IPS DF 4.7 (cell line): Measurements from ENCODE around the gene SLC16A3.
"Not testable (repeated sequence)": the region's sequence is repeated elsewhere in the genome, so short reads cannot be mapped to it uniquely, and the experiment has no call there.

Source experiments
- DNase-seq: peaks from one replicate; pipeline ENCODE4 v3.0.0-alpha.2; 2013; ENCODE audit warnings: low spot score; ENCODE audit errors: extremely low read depth

SLC16A3 gene

DNA sequence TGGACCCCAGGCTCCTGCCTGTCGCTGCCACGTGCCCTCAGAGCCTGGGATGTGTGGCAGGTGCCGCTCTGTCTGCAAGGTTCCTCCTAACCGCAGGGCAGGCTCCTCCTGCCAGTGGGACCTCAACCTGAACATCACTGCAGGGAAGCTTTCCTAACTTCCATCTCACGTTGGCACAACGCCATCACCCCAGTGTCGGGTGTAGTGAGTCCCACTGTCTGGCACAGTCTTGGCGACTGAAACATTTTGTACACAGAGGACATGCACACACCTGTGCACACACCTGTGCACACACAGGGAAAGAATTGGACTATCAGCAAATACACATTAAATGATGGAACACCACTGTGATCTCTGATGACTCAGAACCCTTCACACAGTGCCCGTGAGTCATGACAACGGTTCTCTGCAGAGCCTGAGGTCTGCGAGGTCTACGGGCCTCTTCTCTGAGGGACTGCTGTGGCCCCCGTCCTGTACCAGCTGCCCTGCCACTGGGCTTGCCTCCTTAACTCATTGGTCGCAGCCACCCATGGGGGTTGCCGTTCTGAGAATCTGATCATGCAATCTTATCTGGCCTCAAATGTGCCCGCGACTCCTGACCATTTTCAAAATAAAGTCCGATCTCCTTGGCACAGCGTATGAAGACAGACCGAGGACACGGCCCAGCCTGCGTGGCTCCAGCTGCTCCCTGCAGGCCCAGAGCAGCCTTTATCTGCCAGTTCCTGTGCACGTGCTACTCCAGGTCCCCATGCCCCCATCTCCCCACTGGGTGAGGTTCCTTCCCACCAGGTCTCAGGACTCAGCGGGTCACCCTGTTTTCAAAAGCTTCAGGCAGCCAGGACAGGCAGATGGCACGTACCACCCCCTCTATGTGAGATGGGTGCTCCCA lies 23.8 kb upstream of the SLC16A3 start:
- no peak for DNase-seq

GRCh38 chr17:82205720-82206508 lies 22.9 kb upstream of the SLC16A3 start:
- peak; percentile 49 for DNase-seq

DNA sequence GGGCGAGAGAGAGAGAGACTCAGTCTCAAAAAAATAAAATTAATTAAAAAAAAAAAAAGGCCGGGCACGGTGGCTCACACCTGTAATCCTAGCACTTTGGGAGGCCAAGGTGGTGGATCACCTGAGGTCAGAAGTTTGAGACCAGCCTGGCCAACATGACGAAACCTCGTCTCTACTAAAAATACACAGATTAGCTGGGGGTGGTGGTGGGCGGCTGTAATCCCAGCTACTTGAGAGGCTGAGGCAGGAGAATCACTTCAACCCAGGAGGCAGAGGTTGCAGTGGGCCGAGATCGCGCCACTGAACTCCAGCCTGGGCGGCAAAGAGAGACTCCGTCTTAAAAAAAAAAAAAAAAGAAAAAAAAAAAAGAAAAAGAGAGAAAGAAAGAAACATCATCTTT lies 18.2 kb upstream of the SLC16A3 start:
- not testable (repeated sequence) for DNase-seq

- no peak for DNase-seq
Measured at GRCh38 chr17:82212331-82213250, 16.3 kb upstream of the SLC16A3 start, which contains the start of gene CCDC57. CCDC57 (minus strand) TSS chr17:82212842; CDS start chr17:82201944, 10,898 bp downstream.

DNA sequence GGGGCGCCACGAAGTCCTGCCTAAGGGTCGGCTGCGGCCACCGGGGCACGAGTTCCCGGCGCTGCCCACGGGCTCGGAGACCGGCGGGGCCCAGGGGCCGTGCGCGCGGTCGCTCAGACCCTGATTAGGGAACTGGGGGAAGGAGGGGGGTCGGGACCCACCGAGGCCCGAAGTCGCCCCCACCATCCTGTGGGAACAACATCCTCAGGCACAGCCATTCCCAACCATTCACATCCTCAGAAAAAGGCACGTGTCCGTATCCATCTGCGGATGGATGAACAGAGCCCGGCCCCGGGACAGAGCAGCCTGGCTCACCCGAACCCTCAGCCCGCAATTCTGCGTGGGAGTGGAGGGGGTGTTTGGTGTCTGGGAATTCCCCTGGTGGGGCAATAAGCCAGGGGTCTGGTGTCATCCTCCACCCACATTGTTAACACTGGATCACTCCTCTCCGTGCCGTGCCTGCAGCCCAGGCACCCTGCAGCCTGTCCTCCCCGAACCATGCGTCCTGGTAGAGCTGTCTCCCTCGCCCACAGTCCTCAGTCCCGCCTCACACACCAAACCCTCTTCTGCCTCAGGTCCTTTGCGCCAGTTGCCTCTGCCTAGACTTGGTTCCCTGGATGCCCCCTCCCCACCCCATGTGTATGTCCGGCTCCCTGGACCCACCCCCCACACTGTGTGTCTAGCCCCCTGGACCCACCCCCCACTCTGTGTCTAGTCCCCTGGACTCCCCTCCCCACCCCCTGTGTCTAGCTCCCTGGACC lies 15.4 kb upstream of the SLC16A3 start:
- no peak for DNase-seq

DNA sequence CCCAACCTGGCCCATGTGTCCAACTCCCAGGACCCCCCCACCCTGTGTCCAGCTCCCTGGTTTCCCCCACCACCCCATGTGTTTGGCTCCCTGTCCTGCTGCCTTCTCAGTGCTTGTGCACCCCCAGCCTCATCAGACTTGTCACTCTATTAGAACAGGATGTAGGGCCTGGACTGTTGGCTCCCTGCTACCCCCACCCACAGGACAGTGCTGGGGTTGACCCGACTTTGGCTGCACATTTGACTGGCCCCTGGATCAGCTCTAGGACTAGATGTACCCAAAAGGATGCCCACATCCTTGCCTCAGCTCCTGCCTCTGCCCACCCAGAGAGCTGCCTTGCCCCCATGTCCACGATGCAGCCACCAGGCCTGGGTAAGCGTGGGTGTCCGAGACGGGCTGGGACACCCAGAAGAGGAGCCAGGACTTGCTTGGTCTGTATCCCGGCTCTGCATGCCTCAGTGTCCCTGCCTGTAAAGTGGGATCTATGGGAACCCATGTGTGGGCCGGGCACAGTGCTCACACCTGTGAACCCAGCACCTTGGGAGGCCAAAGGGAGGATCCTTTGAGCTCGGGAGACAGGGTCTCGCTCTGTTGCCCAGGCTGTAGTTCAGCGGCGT lies 14.7 kb upstream of the SLC16A3 start:
- no peak for DNase-seq

GRCh38 chr17:82215095-82215971 lies 13.5 kb upstream of the SLC16A3 start:
- DNase-seq, result no peak

DNA sequence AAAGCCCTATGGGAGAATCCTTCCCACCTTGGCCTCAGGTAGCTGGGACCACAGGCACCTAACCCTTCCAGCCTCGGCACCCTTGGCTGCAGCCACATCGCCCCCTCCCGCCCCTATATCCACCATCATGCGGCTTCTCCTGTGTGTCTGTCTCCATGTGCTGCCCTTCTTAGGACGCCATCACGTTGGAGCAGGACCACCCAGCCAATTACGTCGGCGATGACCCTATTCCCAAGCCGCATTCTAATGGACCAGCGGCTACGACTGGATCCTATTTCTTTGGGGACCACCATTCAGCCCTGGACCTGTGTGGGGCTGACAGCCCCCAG lies 12.9 kb upstream of the SLC16A3 start:
- DNase-seq, result no peak

DNA sequence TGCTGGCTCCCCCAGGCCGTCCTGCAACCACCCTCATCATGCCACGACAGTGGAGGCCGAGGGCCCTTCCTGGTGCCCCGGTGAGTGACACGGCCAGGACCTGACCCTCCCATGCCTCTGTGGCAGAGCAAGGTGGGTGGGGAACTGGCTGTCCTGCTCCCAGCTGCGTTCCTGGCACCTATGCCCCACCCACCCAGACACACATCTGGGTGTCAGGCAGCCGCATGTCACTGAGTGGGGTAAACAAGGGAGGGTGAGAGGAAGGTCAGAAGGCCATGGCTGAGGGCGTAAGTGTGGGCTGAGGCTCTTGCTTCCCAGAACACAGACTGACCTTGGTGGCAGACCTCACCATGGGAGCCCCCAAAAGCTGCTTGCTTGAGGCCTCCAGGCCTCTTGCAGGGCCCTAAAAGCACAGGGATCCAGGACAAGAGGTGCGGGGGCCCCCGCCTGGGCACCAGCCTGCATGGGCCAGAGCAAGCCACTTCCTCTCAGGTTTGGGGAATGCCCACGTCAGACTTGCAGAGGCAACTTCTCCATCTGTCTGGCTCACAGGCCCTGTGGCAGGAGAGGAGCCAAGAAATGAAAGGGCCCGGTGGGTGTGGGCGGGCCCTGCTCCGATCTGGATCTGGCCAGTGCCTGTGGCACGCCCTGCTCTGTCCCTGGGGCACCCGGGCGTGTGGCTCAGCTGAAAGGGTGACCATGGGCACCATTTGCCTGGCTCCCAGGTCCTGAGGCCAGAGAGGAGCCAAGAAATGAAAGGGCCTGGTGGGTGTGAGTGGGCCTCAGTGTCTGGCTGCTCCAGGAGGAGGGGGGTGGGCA lies 12.3 kb upstream of the SLC16A3 start:
- DNase-seq, result no peak

GRCh38 chr17:82217120-82217529 lies 11.7 kb upstream of the SLC16A3 start:
- no peak for DNase-seq

DNA sequence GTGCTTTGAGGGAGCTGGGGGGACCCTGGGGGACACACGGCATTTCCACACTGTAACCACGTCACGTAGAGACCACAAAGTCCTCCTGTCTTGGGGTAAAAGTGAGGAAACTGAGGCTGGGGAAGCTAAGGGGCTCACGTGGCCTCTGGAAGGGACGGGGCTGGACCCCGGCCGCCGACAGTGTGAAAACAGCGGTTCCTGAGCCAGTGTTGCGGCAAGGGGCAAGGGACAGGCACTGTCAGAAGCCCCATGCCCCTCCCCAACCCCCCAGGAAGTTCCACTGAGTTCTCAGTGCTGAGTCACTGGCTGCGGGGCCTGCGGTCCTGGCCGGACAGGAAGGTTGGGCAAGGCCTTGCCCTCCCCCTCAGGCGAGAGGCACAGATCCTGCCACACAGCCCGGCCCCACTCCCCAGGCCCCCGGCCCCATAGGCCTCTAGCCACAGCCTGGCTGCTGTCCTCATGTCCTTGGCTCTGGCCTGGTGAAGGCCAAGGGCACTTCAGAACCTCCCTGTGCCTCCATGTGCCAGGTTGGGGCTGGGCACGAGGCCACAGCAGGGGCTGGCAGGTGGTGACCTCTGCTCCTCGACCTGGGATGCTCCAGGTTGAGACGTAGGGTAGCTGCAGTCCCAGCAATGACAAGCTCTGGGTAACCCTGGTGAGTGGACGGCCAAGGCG lies 11.2 kb upstream of the SLC16A3 start:
- DNase-seq, result no peak

DNA sequence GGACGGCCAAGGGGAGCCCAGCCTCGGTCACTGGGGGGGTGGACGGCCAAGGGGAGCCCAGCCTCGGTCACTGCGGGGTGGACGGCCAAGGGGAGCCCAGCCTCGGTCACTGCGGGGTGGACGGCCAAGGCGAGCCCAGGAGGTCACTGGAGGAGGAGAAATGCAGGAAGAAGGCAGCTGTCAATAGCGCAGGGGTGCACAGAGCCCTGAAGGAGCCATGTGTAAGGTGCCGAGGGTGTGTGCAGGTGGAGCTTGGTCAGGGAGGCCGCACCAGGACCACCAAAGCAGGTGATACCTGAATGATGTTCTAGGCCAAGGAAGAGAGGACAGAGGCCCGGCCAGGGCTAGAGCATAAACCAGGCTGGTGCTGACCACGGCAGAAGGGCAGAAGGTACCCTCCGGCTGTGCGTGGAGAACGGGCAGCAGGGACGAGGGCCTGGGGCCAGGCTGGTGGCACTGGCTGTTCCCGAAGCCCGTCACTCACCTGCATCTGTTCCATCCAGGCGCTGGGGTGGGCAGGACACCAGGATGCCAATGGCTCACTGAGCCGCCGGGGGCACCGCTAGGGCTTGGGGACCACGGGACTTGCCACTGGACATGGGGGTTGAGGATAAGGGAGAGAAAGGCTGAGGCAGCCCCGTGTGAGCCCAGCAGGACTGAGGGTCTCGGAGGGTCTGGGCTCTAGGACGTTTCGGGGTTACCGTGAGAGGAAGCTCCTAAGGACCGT lies 10.3 kb upstream of the SLC16A3 start:
- no peak for DNase-seq

DNA sequence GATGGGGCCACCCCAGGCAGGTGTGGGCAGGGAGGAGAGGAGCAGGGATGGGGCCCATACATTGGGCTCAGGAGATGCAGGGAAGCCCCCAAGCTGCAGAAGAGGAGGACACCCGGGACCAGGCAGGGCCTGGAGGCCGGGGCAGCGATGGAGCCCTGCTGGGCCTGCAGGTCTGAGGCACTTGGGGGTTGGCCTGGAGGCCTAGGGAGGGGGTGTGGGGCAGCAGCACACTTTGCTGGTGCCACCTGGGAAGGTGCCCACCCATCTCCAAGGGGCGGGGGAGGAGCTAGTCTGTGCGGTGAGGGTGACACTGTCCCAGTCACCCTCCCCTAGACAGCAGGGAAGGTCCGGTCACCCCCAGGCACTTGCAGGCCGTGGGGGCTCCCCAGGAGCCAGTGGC lies 9.8 kb upstream of the SLC16A3 start:
- no peak for DNase-seq

DNA sequence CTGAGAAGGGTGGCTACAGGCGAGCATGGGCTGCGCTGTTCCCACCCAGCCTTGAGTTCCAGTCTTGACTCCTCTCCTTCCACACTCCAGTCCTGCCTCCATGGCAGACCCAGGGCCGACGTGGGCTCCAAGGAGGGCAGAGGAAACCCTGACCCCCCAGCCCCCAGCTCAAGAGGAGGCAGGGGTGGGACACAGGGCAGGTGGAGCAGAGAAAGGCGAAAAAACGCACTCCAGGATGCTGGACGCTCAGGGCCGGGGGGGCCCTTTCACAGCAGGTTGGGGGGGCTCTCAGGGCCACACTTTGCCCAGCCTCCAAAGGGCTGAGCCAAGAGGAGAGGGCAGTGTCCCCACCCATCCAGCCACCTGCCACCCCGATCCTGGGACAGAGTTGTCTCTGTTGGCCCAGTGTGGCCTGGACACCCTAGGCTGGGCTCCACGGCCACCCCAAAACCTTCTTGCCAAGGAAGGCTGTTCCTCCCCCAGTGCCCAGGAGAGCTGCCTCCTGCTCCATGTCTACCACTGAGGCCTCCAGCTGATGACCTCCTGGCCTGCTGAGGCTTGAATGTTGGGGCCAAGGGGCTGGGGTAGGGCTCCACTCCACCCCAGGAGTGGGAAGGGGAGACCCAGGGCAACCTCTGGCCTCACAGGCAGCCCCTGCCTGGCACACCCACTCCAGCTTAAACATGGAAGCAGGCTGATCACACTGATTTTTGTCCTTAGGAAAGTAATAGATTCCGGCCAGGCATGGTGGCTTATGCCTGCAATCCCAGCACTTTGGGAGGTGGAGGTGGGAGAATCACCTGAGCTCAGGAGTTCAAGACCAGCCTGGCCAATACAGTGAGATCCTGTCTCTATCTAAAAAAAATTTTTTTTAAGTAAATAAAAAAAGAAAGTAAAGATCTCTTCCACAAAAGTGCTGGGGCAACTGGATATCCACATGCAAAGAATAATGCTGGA lies 8.8 kb upstream of the SLC16A3 start:
- no peak for DNase-seq

- no peak for DNase-seq
Measured at GRCh38 chr17:82221341-82221902, 7.4 kb upstream of the SLC16A3 start.

- DNase-seq, result no peak
Measured at GRCh38 chr17:82222816-82223215, 6.0 kb upstream of the SLC16A3 start.
